Measurements from ENCODE around the gene LTA4H.

Gene LTA4H

GRCh38 chr12:96035283-96036236 is at the start of gene LTA4H:
Gene LTA4H (minus strand): TSS chr12:96035587. CDS start chr12:96035519, 68 bp downstream.
- in situ Hi-C loops (cut with HindIII; ENCODE audit: low sequenced_read_pairs): no loop called here

GRCh38 chr12:96084624-96085023 is 49.2 kb upstream of the LTA4H start:
- in situ Hi-C loops (cut with HindIII; ENCODE audit: low sequenced_read_pairs): no loop called here
- H3K4me3 ChIP-seq (ENCODE audit: low read depth, low read length): no peak overlapping the region
- DNase-seq (ENCODE audit: low read depth, low spot score): no peak
- no peak for TF ChIP-seq CTCF (IDR thresholded peaks at IDR 0.05; ENCODE audit: low read depth, low read length)

More at GRCh38 chr12:96035283-96036236, at the start of gene LTA4H:
- TF ChIP-seq CTCF (IDR thresholded peaks at IDR 0.05; ENCODE audit: low read depth, low read length): no peak
- H3K4me3 ChIP-seq (ENCODE audit: low read depth, low read length): peak within 1 kb of the TSS; percentile 93
- DNase-seq (ENCODE audit: low read depth, low spot score): peak; percentile 99

- no peak overlapping the region for H3K4me3 ChIP-seq (ENCODE audit: low read depth, low read length)
- DNase-seq (ENCODE audit: low read depth, low spot score): no peak
- in situ Hi-C loops (cut with HindIII; ENCODE audit: low sequenced_read_pairs): no loop called here
- no peak for TF ChIP-seq CTCF (IDR thresholded peaks at IDR 0.05; ENCODE audit: low read depth, low read length)
Observed at GRCh38 chr12:96083020-96083719, 47.8 kb upstream of the LTA4H start.

GRCh38 chr12:96081596-96081995 is 46.2 kb upstream of the LTA4H start:
- in situ Hi-C loops (cut with HindIII; ENCODE audit: low sequenced_read_pairs): no loop called here
- no peak for TF ChIP-seq CTCF (IDR thresholded peaks at IDR 0.05; ENCODE audit: low read depth, low read length)
- no peak for DNase-seq (ENCODE audit: low read depth, low spot score)
- H3K4me3 ChIP-seq (ENCODE audit: low read depth, low read length): no peak overlapping the region

- TF ChIP-seq CTCF (IDR thresholded peaks at IDR 0.05; ENCODE audit: low read depth, low read length): no peak
- in situ Hi-C loops (cut with HindIII; ENCODE audit: low sequenced_read_pairs): no loop called here
- DNase-seq (ENCODE audit: low read depth, low spot score): no peak
- no peak overlapping the region for H3K4me3 ChIP-seq (ENCODE audit: low read depth, low read length)
Observed at GRCh38 chr12:96078231-96079135, 43.1 kb upstream of the LTA4H start.

GRCh38 chr12:96077081-96077480 is 41.7 kb upstream of the LTA4H start:
- in situ Hi-C loops (cut with HindIII; ENCODE audit: low sequenced_read_pairs): no loop called here
- no peak for DNase-seq (ENCODE audit: low read depth, low spot score)
- no peak overlapping the region for H3K4me3 ChIP-seq (ENCODE audit: low read depth, low read length)
- TF ChIP-seq CTCF (IDR thresholded peaks at IDR 0.05; ENCODE audit: low read depth, low read length): no peak
